ENCODE data around the gene PROSER3.

Gene PROSER3

DNA sequence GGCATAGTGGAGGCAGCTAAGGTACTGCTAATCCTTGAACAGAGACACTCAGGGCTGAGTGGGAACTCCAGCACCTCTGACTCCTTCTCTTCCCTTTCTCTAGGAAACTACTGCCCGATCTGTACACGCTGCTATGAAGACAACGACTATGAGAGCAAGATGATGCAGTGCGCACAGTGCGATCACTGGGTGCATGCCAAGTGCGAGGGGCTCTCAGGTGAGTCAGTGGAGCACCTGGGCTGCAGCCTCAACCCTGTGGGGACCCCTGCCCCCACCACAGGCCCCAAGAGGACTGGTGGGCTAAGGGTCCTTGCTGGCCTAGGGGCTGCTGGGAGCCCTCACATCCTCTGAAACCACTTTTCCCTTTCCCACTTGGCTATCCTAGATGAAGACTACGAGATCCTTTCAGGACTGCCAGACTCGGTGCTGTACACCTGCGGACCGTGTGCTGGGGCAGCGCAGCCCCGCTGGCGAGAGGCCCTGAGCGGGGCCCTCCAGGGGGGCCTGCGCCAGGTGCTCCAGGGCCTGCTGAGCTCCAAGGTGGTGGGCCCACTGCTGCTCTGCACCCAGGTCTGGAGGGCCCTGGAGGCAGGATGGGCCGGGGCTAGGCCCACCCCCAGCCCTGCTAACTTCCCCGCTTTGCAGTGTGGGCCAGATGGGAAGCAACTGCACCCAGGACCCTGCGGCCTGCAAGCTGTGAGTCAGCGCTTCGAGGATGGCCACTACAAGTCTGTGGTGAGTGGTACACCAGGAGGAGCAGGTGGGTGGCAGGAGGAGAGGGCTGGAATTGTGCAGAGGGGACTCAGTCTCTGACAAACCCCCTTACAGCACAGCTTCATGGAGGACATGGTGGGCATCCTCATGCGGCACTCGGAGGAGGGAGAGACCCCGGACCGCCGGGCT lies 30.7 kb upstream of the PROSER3 start:
- H3K27ac ChIP-seq (ENCODE audit: low read depth, low read length): no peak overlapping the region
- no peak overlapping the region for H3K9ac ChIP-seq (ENCODE audit: low read length)
- H3K27me3 ChIP-seq (ENCODE audit: control insufficient read depth, insufficient read depth, low read length): no peaks in the 10 kb centered on the region
- H3K4me1 ChIP-seq (ENCODE audit: control insufficient read depth, insufficient read depth, low read length): no peaks in the 10 kb centered on the region
- H3K4me3 ChIP-seq (ENCODE audit: low read length): no peak overlapping the region
- H3K36me3 ChIP-seq (ENCODE audit: control insufficient read depth, insufficient read depth, low read length): peaks cover 75% of the 10 kb centered on the region

GRCh38 chr19:35727956-35728706 lies 29.8 kb upstream of the PROSER3 start:
- no peaks in the 10 kb centered on the region for H3K4me1 ChIP-seq (ENCODE audit: control insufficient read depth, insufficient read depth, low read length)
- H3K27me3 ChIP-seq (ENCODE audit: control insufficient read depth, insufficient read depth, low read length): no peaks in the 10 kb centered on the region
- no peak overlapping the region for H3K9ac ChIP-seq (ENCODE audit: low read length)
- no peak overlapping the region for H3K27ac ChIP-seq (ENCODE audit: low read depth, low read length)
- no peak overlapping the region for H3K4me3 ChIP-seq (ENCODE audit: low read length)
- peaks cover 67% of the 10 kb centered on the region for H3K36me3 ChIP-seq (ENCODE audit: control insufficient read depth, insufficient read depth, low read length)

DNA sequence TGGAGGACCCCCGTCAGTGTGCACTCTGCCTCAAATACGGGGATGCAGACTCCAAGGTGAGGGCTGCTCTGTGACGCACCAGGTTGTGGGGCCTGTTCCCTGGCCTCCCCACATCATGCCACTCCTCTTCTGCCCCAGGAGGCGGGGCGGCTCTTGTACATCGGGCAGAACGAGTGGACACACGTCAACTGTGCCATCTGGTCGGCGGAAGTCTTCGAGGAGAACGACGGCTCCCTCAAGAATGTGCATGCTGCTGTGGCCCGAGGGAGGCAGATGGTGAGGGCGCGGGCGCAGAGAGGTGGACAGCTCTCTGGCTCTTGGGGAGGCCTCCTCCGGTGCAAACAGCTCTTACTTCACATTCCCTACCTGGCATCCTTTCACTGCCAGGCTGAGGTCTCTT lies 29.0 kb upstream of the PROSER3 start:
- Histone ChIP-seq H3K4me3 (ENCODE audit: low read length) (no peak overlapping the region), H3K27ac (ENCODE audit: low read depth, low read length) (no peak overlapping the region)

DNA sequence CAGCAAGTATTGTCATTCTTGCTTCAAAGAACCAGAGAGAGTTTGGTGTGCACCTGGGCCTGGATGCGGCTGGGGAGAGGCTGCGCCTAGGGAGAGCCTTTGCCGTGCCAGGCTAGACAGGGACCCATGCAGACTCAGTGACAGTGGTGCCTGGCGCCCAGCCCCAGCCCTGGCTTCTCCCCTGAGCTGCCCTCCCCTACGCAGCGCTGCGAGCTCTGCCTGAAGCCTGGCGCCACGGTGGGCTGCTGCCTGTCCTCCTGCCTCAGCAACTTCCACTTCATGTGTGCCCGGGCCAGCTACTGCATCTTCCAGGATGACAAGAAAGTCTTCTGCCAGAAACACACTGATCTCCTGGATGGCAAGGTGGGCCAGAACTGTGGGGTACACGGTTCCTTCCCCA lies 28.2 kb upstream of the PROSER3 start:
- Histone ChIP-seq H3K36me3 (ENCODE audit: control insufficient read depth, insufficient read depth, low read length) (peaks cover 61% of the 10 kb centered on the region), H3K9ac (ENCODE audit: low read length) (no peak overlapping the region), H3K27ac (ENCODE audit: low read depth, low read length) (no peak overlapping the region), H3K27me3 (ENCODE audit: control insufficient read depth, insufficient read depth, low read length) (no peaks in the 10 kb centered on the region), H3K4me1 (ENCODE audit: control insufficient read depth, insufficient read depth, low read length) (no peaks in the 10 kb centered on the region), H3K4me3 (ENCODE audit: low read length) (no peak overlapping the region)

More for the DNA sequence above, 29.0 kb upstream of the PROSER3 start:
- Histone ChIP-seq H3K9ac (ENCODE audit: low read length) (no peak overlapping the region), H3K4me1 (ENCODE audit: control insufficient read depth, insufficient read depth, low read length) (no peaks in the 10 kb centered on the region), H3K27me3 (ENCODE audit: control insufficient read depth, insufficient read depth, low read length) (no peaks in the 10 kb centered on the region), H3K36me3 (ENCODE audit: control insufficient read depth, insufficient read depth, low read length) (peaks cover 62% of the 10 kb centered on the region)

DNA sequence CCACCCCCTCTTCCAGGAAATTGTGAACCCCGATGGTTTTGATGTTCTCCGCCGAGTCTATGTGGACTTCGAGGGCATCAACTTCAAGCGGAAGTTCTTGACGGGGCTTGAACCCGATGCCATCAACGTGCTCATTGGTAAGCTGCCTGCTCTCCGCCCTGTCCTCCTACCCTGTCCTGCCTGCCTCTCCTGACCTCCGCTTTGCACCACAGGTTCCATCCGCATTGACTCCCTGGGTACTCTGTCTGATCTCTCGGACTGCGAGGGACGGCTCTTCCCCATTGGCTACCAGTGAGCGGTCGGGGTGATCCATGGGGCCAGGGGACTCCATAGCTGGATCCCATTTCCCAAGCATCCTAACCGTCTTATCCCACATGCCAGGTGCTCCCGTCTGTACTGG lies 27.6 kb upstream of the PROSER3 start:
- no peak overlapping the region for H3K4me3 ChIP-seq (ENCODE audit: low read length)
- H3K9ac ChIP-seq (ENCODE audit: low read length): no peak overlapping the region
- peaks cover 60% of the 10 kb centered on the region for H3K36me3 ChIP-seq (ENCODE audit: control insufficient read depth, insufficient read depth, low read length)
- H3K4me1 ChIP-seq (ENCODE audit: control insufficient read depth, insufficient read depth, low read length): no peaks in the 10 kb centered on the region
- H3K27me3 ChIP-seq (ENCODE audit: control insufficient read depth, insufficient read depth, low read length): no peaks in the 10 kb centered on the region
- H3K27ac ChIP-seq (ENCODE audit: low read depth, low read length): no peak overlapping the region

GRCh38 chr19:35731353-35731752 lies 26.6 kb upstream of the PROSER3 start:
- H3K27me3 ChIP-seq (ENCODE audit: control insufficient read depth, insufficient read depth, low read length): no peaks in the 10 kb centered on the region
- no peak overlapping the region for H3K27ac ChIP-seq (ENCODE audit: low read depth, low read length)
- H3K36me3 ChIP-seq (ENCODE audit: control insufficient read depth, insufficient read depth, low read length): peaks cover 54% of the 10 kb centered on the region
- H3K4me1 ChIP-seq (ENCODE audit: control insufficient read depth, insufficient read depth, low read length): no peaks in the 10 kb centered on the region
- no peak overlapping the region for H3K4me3 ChIP-seq (ENCODE audit: low read length)
- no peak overlapping the region for H3K9ac ChIP-seq (ENCODE audit: low read length)

DNA sequence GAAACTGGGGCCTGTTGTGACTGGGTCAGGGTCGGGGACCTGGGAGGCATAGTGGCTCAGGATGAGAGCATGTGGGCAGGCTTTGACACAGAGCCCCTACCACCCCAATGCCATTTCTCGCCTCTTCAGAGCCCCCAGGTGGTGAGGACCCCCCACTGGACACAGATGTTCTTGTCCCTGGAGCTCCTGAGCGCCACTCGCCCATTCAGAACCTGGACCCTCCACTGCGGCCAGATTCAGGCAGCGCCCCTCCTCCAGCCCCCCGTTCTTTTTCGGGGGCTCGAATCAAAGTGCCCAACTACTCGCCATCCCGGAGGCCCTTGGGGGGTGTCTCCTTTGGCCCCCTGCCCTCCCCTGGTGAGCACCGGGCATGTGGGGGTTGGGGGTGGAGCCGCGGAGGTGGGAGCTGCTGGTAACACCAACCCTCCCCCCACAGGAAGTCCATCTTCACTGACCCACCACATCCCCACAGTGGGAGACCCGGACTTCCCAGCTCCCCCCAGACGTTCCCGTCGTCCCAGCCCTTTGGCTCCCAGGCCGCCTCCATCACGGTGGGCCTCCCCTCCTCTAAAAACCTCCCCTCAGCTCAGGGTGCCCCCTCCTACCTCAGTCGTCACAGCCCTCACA lies 26.1 kb upstream of the PROSER3 start:
- Histone ChIP-seq H3K27ac (ENCODE audit: low read depth, low read length) (no peak overlapping the region), H3K36me3 (ENCODE audit: control insufficient read depth, insufficient read depth, low read length) (peaks cover 54% of the 10 kb centered on the region), H3K9ac (ENCODE audit: low read length) (no peak overlapping the region), H3K4me3 (ENCODE audit: low read length) (no peak overlapping the region), H3K4me1 (ENCODE audit: control insufficient read depth, insufficient read depth, low read length) (no peaks in the 10 kb centered on the region), H3K27me3 (ENCODE audit: control insufficient read depth, insufficient read depth, low read length) (no peaks in the 10 kb centered on the region)

DNA sequence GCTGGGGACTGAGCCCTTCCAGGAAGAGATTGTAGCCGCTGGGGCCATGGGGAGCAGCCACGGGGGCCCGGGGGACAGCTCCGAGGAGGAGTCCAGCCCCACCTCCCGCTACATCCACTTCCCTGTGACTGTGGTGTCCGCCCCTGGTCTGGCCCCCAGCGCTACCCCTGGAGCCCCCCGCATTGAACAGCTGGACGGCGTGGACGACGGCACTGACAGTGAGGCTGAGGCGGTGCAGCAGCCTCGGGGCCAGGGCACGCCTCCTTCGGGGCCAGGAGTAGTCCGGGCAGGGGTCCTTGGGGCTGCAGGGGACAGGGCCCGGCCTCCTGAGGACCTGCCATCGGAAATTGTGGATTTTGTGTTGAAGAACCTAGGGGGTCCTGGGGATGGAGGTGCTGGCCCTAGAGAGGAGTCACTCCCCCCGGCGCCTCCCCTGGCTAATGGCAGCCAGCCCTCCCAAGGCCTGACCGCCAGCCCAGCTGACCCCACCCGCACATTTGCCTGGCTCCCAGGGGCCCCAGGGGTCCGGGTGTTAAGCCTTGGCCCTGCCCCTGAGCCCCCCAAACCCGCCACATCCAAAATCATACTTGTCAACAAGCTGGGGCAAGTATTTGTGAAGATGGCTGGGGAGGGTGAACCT lies 25.3 kb upstream of the PROSER3 start:
- Histone ChIP-seq H3K9ac (ENCODE audit: low read length) (no peak overlapping the region), H3K27ac (ENCODE audit: low read depth, low read length) (no peak overlapping the region), H3K4me1 (ENCODE audit: control insufficient read depth, insufficient read depth, low read length) (no peaks in the 10 kb centered on the region), H3K27me3 (ENCODE audit: control insufficient read depth, insufficient read depth, low read length) (no peaks in the 10 kb centered on the region), H3K36me3 (ENCODE audit: control insufficient read depth, insufficient read depth, low read length) (peaks cover 49% of the 10 kb centered on the region), H3K4me3 (ENCODE audit: low read length) (no peak overlapping the region)

- Histone ChIP-seq H3K27me3 (ENCODE audit: control insufficient read depth, insufficient read depth, low read length) (no peaks in the 10 kb centered on the region), H3K36me3 (ENCODE audit: control insufficient read depth, insufficient read depth, low read length) (peaks cover 50% of the 10 kb centered on the region), H3K4me3 (ENCODE audit: low read length) (no peak overlapping the region)
These were observed 24.5 kb upstream of the PROSER3 start for GRCh38 chr19:35733180-35734125.

DNA sequence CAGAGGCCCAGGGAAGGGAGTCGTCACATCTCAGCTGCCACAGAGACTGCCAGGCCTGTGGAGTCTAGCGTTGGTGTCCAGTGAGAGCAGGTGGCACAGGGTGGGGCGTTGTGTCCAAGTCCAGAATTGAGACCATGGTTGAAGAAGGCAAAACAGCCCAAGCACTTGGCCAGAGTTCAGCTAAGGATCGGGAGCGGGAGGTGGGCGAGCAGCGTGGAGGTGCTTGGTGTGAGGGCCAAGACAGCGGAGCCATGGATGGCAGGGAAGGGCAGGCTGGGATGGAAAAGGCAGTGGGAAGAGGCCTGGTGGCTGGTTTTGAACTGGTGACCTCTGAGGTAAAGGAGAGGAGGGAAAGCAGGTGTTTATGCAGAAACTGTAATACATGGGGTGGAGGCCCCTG lies 23.7 kb upstream of the PROSER3 start:
- Histone ChIP-seq H3K36me3 (ENCODE audit: control insufficient read depth, insufficient read depth, low read length) (peaks cover 48% of the 10 kb centered on the region), H3K27ac (ENCODE audit: low read depth, low read length) (no peak overlapping the region), H3K27me3 (ENCODE audit: control insufficient read depth, insufficient read depth, low read length) (no peaks in the 10 kb centered on the region), H3K4me3 (ENCODE audit: low read length) (no peak overlapping the region), H3K9ac (ENCODE audit: low read length) (no peak overlapping the region), H3K4me1 (ENCODE audit: control insufficient read depth, insufficient read depth, low read length) (no peaks in the 10 kb centered on the region)

More at GRCh38 chr19:35733180-35734125, 24.5 kb upstream of the PROSER3 start:
- no peak overlapping the region for H3K9ac ChIP-seq (ENCODE audit: low read length)
- no peak overlapping the region for H3K27ac ChIP-seq (ENCODE audit: low read depth, low read length)
- H3K4me1 ChIP-seq (ENCODE audit: control insufficient read depth, insufficient read depth, low read length): no peaks in the 10 kb centered on the region

DNA sequence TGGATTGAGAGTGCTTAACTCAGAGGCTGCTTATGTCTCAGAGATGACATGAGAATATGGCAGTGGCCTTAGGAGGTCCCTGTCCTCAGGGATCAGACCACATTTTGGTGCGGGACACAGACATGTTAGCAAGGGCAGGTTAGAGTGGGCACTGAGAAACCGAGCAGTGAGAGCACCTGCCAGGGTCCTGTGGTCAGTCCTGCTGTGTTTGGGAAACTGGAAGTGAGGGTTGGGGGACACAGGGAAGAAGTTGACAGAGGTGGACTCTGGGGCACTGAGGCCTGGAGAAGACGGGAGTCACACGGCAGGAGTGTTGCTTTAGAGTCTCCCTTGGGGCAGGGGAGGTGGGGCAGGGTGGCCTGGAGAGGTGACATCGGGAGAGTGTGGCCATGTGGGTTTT lies 23.1 kb upstream of the PROSER3 start:
- Histone ChIP-seq H3K4me3 (ENCODE audit: low read length) (no peak overlapping the region), H3K4me1 (ENCODE audit: control insufficient read depth, insufficient read depth, low read length) (no peaks in the 10 kb centered on the region), H3K36me3 (ENCODE audit: control insufficient read depth, insufficient read depth, low read length) (peaks cover 45% of the 10 kb centered on the region), H3K27ac (ENCODE audit: low read depth, low read length) (no peak overlapping the region), H3K9ac (ENCODE audit: low read length) (no peak overlapping the region), H3K27me3 (ENCODE audit: control insufficient read depth, insufficient read depth, low read length) (no peaks in the 10 kb centered on the region)

All from rectal smooth muscle tissue (tissue), 1 donor.